Tibial artery (tissue), 4 donors: Measurements from ENCODE around the gene ST6GALNAC2.
"Not testable (repeated sequence)": the region's sequence is repeated elsewhere in the genome, so short reads cannot be mapped to it uniquely, and the experiment has no call there.

Source experiments
- DNase-seq, 2 donors: peaks; one replicate each; pipeline ENCODE4 v3.0.0-alpha.2; 2019
- H3K27ac ChIP-seq, 2 donors: fragments of 200-600 bp; sonication (generic) in 1 of 2; 1 replicate in 1 of 2; 2 replicates in 1 of 2; pipeline ENCODE4 v1.5.1; 2018 to 2019; ENCODE audit warnings: mild to moderate bottlenecking in 1 of 2
- H3K27me3 ChIP-seq, 2 donors: fragments of 200-600 bp; sonication (generic) in 1 of 2; one replicate each; pipeline versions ENCODE4 v1.5.1 to v1.6.0; 2016 to 2019
- H3K36me3 ChIP-seq, 3 donors: fragments of 200-600 bp; sonication (generic) in 2 of 3; one replicate each; pipeline ENCODE4 v1.5.1; 2016 to 2019; ENCODE audit warnings: mild to moderate bottlenecking in 2 of 3
- H3K4me1 ChIP-seq, 4 donors: fragments of 200-600 bp; sonication (generic) in 2 of 4; 1 replicate in 3 of 4; 2 replicates in 1 of 4; pipeline ENCODE4 v1.5.1; 2016 to 2019
- H3K4me3 ChIP-seq, 2 donors: fragments of 200-600 bp; sonication (generic) in 1 of 2; 1 replicate in 1 of 2; 2 replicates in 1 of 2; pipeline ENCODE4 v1.5.1; 2018 to 2019; ENCODE audit warnings: mild to moderate bottlenecking in 2 of 2
- H3K9me3 ChIP-seq, 3 donors: fragments of 200-600 bp; sonication (generic) in 1 of 3; one replicate each; pipeline ENCODE4 v1.5.1; 2016 to 2019
- intact Hi-C: fragments of 100-400 bp; cut with DNase I; formaldehyde crosslinking; loops from one replicate; pipeline ENCODE4 v1.15.0; 2023; ENCODE audit warnings: low total_unique reads
- TF ChIP-seq, protein P1 (sequence below), 2 experiments: fragments of 200-600 bp in 1 of 2; fragments of 450-650 bp in 1 of 2; IDR thresholded peaks; one replicate each; pipeline ENCODE4 v1.5.1; 2017 to 2019; ENCODE audit warnings: antibody characterized with exemption in 2 of 2, mild to moderate bottlenecking in 1 of 2, moderate library complexity in 1 of 2

The ST6GALNAC2 gene

GRCh38 chr17:76534831-76535732 lies 50.6 kb downstream of the ST6GALNAC2 start:
- TF ChIP-seq, protein P1, sequence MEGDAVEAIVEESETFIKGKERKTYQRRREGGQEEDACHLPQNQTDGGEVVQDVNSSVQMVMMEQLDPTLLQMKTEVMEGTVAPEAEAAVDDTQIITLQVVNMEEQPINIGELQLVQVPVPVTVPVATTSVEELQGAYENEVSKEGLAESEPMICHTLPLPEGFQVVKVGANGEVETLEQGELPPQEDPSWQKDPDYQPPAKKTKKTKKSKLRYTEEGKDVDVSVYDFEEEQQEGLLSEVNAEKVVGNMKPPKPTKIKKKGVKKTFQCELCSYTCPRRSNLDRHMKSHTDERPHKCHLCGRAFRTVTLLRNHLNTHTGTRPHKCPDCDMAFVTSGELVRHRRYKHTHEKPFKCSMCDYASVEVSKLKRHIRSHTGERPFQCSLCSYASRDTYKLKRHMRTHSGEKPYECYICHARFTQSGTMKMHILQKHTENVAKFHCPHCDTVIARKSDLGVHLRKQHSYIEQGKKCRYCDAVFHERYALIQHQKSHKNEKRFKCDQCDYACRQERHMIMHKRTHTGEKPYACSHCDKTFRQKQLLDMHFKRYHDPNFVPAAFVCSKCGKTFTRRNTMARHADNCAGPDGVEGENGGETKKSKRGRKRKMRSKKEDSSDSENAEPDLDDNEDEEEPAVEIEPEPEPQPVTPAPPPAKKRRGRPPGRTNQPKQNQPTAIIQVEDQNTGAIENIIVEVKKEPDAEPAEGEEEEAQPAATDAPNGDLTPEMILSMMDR (IDR thresholded peaks at IDR 0.05) = no peak
- Histone ChIP-seq H3K36me3 (no peaks in the 10 kb centered on the region), H3K9me3 (no peaks in the 10 kb centered on the region), H3K4me3 (no peak overlapping the region), H3K27me3 (peaks cover 0 to 50% of the 10 kb centered on the region in 2 donors), H3K27ac (no peak overlapping the region), H3K4me1 (peaks cover 0 to 32% (median 27%) of the 10 kb centered on the region in 4 donors)
- intact Hi-C loops = no loop called here
- no peak for DNase-seq

- H3K9me3 ChIP-seq, intact Hi-C loops, DNase-seq, H3K4me3 ChIP-seq, H3K36me3 ChIP-seq, H3K27ac ChIP-seq: not testable (repeated sequence)
- H3K27me3 ChIP-seq = peaks cover 0 to 38% of the 10 kb centered on the region in 2 donors
- peaks cover 0 to 45% (median 37%) of the 10 kb centered on the region in 4 donors for H3K4me1 ChIP-seq
Measured at GRCh38 chr17:76533640-76534359, 51.9 kb downstream of the ST6GALNAC2 start.

DNA sequence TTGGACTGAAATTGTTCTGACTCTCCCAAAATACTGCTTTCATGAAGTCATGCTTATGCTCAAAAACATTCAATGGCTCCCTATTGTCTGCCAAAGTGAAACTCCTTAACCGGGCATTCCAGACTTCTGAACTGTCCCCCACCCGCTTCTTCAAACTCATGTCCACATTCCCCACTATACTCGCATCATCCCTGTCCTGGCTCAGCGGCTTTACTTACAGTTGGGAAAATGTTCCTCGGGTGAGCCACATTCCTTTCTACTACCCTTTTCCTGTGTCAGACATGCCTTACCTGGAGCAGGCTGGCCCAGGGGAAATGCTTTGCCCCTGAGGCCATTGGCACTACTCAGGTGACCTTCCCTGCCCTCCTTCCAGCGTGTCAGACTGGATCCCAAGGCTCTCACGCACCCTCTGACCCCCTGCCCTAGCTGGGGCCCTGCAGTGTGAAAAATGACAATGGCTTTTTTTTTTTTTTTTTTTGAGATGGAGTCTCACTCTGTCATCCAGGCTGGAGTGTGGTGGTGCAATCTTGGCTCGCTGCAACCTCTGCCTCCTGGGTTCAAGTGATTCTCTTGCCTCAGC lies 53.5 kb downstream of the ST6GALNAC2 start:
- Histone ChIP-seq H3K27ac (no peak overlapping the region), H3K36me3 (no peaks in the 10 kb centered on the region), H3K4me1 (peaks cover 0 to 43% (median 41%) of the 10 kb centered on the region in 4 donors), H3K4me3 (no peak overlapping the region), H3K27me3 (peaks cover 0 to 24% of the 10 kb centered on the region in 2 donors), H3K9me3 (no peaks in the 10 kb centered on the region)
- TF ChIP-seq, protein P1 (IDR thresholded peaks at IDR 0.05) = no peak
- DNase-seq = no peak
- intact Hi-C loops = no loop called here

DNA sequence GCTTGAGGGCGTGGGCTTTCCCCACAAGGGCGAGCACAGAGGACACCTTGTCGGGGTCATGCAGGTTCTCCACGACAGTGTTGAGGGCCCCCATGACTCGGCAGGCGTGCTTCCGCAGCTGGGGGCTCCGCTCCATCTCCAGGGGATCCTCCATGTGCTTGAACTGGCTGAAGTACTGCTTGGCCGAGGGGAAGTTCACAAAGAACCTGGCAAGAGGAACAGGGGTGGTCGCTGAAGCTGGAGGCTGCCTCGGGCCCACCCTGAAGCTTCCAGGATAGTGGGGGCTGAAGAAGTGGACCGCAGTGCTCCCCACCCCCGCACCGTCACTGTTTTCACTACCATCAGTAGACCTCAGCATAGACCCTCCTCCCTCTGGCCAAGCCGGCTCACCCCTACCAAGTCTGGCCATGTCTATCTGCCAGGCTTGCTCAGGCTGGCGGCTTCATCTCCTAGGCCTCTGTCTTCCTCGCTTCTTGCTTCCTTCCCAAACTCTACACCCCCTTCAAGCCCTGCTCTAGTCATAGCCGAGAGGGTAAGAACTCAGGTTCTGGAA lies 54.1 kb downstream of the ST6GALNAC2 start:
- Histone ChIP-seq H3K36me3 (no peaks in the 10 kb centered on the region), H3K4me1 (peaks cover 0 to 41% (median 38%) of the 10 kb centered on the region in 4 donors), H3K4me3 (no peak overlapping the region), H3K27ac (peak overlapping the region; percentile 81 to 83), H3K9me3 (no peaks in the 10 kb centered on the region), H3K27me3 (peaks cover 0 to 21% of the 10 kb centered on the region in 2 donors)
- TF ChIP-seq, protein P1 (IDR thresholded peaks at IDR 0.05) = no peak
- DNase-seq = no peak
- intact Hi-C loops = no loop called here

GRCh38 chr17:76530811-76531485 lies 54.7 kb downstream of the ST6GALNAC2 start:
- H3K4me3 ChIP-seq = no peak overlapping the region
- intact Hi-C loops = no loop called here
- no peaks in the 10 kb centered on the region for H3K9me3 ChIP-seq
- peak overlapping the region; percentile 81 to 83 for H3K27ac ChIP-seq
- no peaks in the 10 kb centered on the region for H3K36me3 ChIP-seq
- TF ChIP-seq, protein P1 (IDR thresholded peaks at IDR 0.05) = no peak
- H3K4me1 ChIP-seq = peaks cover 0 to 41% (median 38%) of the 10 kb centered on the region in 4 donors
- DNase-seq = no peak
- H3K27me3 ChIP-seq = peaks cover 0 to 15% of the 10 kb centered on the region in 2 donors
